NCI-H146 treated with DMSO at 0.1 percent for 48 hours (cell line): ENCODE results near the gene XKR7.
A peak's percentile ranks its signal among the peaks of the same experiment; 100 is the strongest.
"Not testable (repeated sequence)": the region's sequence is repeated elsewhere in the genome, so short reads cannot be mapped to it uniquely, and the experiment has no call there.

Experiments used
- DNase-seq: peaks from one replicate; lab custom pipeline; 2025; ENCODE audit not compliant: unreplicated experiment; lab: John Stamatoyannopoulos, UW

Gene XKR7

GRCh38 chr20:32012159-32012688, 44.3 kb downstream of the XKR7 start:
- DNase-seq: no peak

GRCh38 chr20:32013326-32013725, 45.4 kb downstream of the XKR7 start:
- no peak for DNase-seq

- DNase-seq: peak; percentile 99
Observed at GRCh38 chr20:32017711-32018251, 49.8 kb downstream of the XKR7 start.

- DNase-seq: peak; percentile 99
Observed at GRCh38 chr20:32018269-32019155, 50.6 kb downstream of the XKR7 start.

GRCh38 chr20:32019156-32019510, 51.2 kb downstream of the XKR7 start:
- peak; percentile 70 for DNase-seq

- no peak for DNase-seq
Observed at GRCh38 chr20:32019563-32020463, 51.9 kb downstream of the XKR7 start.

GRCh38 chr20:32021091-32021490, 53.1 kb downstream of the XKR7 start:
- no peak for DNase-seq

GRCh38 chr20:32024683-32025295, 56.8 kb downstream of the XKR7 start:
- DNase-seq: no peak

DNA sequence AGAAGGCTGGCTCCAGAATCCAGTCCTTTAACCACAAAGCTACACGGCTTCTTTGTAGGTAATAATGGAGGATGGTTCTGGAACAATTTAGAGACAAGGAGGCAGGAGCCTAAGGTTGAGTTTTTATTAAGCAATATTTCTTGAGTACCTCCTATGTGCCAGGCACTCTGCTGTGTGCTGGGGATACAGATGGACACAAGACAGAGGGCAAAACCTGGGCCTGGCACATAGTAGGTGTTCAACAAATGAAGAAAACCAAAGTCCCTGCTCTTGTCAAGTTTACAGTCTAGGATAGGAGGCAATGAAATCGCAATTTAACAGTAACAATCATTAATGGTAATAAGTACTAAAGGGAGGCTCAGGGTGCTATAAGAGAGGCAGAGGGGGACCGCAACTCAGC, 59.7 kb downstream of the XKR7 start:
- no peak for DNase-seq

GRCh38 chr20:32028647-32029372, 60.9 kb downstream of the XKR7 start:
- DNase-seq: no peak

- no peak for DNase-seq
Observed at GRCh38 chr20:32029561-32029960, 61.6 kb downstream of the XKR7 start.

DNA sequence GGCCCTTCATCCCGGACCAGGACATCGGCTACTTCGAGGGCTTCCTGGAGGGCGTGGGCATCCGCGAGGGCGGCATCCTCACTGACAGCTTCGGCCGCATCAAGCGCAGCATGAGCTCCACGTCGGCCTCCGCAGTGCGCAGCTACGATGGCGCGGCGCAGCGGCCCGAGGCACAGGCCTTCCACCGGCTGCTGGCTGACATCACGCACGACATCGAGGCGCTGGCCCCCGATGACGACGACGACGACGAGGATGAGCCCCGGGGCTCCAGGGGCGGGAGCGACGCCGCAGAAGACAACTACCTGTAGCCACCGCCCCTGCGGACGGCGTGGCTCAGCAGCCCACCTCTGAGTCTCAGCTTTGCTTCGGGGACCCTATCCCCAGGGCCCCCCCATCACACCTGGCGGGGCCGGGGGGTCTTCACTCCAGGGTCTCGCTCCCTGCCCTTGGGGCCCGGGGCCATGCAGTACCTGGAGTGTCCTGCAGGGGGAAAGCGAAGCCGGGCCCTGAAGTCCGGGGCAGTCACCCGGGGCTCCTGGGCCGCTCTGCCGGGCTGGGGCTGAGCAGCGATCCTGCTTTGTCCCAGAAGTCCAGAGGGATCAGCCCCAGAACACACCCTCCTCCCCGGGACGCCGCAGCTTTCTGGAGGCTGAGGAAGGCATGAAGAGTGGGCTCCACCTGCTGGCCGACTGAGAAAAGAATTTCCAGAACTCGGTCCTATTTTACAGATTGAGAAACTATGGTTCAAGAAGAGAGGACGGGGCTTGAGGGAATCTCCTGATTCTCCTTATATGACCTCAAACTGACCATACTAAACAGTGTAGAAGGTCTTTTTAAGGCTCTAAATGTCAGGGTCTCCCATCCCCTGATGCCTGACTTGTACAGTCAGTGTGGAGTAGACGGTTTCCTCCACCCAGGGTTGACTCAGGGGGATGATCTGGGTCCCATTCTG, 63.3 kb downstream of the XKR7 start:
- DNase-seq: peak; percentile 69

DNA sequence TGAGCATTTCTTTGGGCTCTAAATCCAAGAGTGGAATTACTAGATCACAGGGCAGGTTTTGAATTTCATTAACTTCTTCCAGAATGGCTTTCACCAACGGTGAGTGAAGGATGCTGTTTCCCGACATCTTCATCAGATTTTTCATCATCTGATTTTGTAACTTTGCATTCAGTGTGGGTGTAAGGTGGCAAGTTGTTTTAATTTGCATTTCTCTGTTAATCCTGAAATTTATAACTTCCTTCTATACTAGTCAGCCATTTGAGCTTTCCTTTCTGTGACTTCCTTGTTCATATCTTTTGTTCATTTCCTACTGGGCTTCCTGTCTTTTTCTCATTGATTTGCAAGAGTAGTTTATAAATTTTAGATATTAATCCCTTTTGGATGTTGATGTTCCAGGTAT, 65.4 kb downstream of the XKR7 start:
- DNase-seq: no peak

DNA sequence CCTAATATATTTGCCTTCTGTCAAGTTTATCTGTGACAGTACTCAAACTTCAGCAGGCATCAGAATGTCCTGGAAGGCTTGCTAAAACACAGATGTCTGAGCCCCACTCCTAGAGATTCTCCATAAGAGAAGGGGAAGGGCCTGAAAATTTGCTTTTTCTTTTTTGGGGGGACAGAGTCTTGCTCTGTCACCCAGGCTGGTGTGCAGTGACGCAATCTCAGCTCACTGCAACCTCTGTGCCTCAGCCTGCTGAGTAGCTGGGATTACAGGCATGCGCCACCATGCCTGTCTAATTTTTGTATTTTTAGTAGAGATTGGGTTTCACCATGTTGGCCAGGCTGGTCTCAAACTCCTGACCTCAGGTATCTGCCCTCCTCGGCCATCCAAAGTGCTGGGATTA, 65.8 kb downstream of the XKR7 start:
- not testable (repeated sequence) for DNase-seq

GRCh38 chr20:32034581-32035425, 66.9 kb downstream of the XKR7 start:
- DNase-seq: no peak

- DNase-seq: no peak
Observed at GRCh38 chr20:32035426-32035779, 67.5 kb downstream of the XKR7 start.

DNA sequence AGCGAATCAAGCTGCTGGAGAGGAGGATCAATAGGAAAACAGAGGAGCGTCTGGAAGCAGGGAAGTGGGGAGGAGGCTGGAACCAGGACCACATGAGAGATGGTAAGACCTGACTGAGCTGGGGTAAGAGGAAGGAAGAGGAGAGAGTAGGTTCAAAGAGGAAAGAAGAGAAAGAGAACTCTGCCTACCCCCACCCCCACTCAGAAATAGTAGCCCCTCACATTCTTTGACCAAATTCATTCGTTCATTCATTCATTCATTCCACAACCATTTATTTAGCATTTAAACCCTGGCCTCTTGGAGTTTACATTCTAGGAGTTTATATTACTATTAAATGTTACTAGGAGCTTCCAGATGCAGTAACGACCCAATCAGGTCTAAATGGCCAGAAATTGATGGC, 68.3 kb downstream of the XKR7 start:
- no peak for DNase-seq

GRCh38 chr20:32036716-32037485, 69.0 kb downstream of the XKR7 start:
- no peak for DNase-seq
